Subcutaneous abdominal adipose tissue (tissue), 5 donors: Measurements from ENCODE around the gene SPOCD1.

Source experiments
- H3K27ac ChIP-seq: one replicate; pipeline ENCODE4 v1.7.0; 2013; ENCODE audit warnings: low read depth, mild to moderate bottlenecking, inconsistent platforms, low read length, moderate library complexity
- H3K27me3 ChIP-seq, 5 donors: one replicate each; pipeline ENCODE4 v1.7.0; 2013; ENCODE audit warnings: low read length in 5 of 5, inconsistent platforms in 1 of 5; ENCODE audit not compliant: control insufficient read depth in 5 of 5, insufficient read depth in 4 of 5
- H3K36me3 ChIP-seq, 5 donors: one replicate each; pipeline ENCODE4 v1.7.0; 2013; ENCODE audit warnings: low read length in 5 of 5; ENCODE audit not compliant: control insufficient read depth in 5 of 5, insufficient read depth in 5 of 5
- H3K4me1 ChIP-seq, 5 donors: one replicate each; pipeline ENCODE4 v1.7.0; 2013; ENCODE audit warnings: low read length in 5 of 5, mild to moderate bottlenecking in 3 of 5, moderate library complexity in 1 of 5; ENCODE audit not compliant: control insufficient read depth in 5 of 5, insufficient read depth in 5 of 5
- H3K4me3 ChIP-seq, 5 donors: one replicate each; pipeline ENCODE4 v1.7.0; 2013; ENCODE audit warnings: low read length in 5 of 5, low read depth in 1 of 5
- H3K9ac ChIP-seq, 5 donors: one replicate each; pipeline ENCODE4 v1.7.0; 2013; ENCODE audit warnings: low read length in 5 of 5, mild to moderate bottlenecking in 4 of 5, moderate library complexity in 3 of 5
- H3K9me3 ChIP-seq, 5 donors: one replicate each; pipeline ENCODE4 v1.7.0; 2013; ENCODE audit warnings: low read length in 5 of 5; ENCODE audit not compliant: control insufficient read depth in 5 of 5
- donor health status: healthy.
- donor health status: healthy.
- donor health status: healthy.
- donor health status: healthy.
- donor health status: healthy.

The SPOCD1 gene

DNA sequence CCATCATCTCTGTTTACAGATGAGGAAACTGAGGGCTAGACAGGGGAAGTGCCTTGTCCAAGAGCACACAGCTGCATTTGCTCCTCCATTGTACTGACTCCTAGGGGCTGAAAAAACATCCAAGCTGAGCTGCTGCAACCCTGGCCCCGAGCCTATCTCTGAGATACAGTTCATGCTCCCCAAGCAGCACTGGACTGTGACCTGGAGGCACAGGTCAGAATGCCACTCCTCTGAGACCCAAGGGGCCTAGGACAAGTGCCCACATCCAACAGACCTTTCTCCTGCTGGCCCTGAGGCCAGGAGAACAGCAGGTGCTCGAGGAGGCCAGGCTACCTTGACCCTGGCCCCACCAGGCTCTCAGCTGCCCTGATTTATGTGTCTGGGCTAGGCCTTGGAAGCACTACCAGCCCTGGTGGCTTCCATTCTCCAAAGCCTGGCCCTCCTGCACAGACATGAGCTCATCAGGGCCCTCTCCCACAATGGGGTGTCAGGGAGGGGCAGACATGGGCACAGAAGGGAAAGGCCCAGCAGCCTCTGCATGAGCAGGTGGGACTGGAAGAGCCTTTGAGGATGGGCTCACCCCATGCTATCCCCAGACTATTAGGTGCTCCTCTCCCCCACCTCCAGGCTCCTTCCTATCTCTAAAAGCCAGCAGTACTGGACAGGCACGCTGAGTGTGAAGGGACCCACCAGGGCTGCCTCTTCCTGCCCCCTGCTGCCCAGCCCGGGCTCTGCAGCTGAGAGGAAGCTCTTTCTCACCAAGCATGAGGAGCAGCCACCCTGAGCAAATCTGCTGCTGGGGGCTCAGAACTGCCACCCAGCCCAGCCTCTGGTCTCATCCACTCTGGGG lies 70.5 kb downstream of the SPOCD1 start:
- peaks cover 0 to 7% (median 0%) of the 10 kb centered on the region in 5 donors for H3K27me3 ChIP-seq
- peaks cover 0 to 6% (median 0%) of the 10 kb centered on the region in 5 donors for H3K4me1 ChIP-seq
- no peaks in the 10 kb centered on the region for H3K9me3 ChIP-seq
- H3K9ac ChIP-seq: no peak overlapping the region
- H3K27ac ChIP-seq: no peak overlapping the region
- H3K4me3 ChIP-seq: no peak overlapping the region
- H3K36me3 ChIP-seq: no peaks in the 10 kb centered on the region

DNA sequence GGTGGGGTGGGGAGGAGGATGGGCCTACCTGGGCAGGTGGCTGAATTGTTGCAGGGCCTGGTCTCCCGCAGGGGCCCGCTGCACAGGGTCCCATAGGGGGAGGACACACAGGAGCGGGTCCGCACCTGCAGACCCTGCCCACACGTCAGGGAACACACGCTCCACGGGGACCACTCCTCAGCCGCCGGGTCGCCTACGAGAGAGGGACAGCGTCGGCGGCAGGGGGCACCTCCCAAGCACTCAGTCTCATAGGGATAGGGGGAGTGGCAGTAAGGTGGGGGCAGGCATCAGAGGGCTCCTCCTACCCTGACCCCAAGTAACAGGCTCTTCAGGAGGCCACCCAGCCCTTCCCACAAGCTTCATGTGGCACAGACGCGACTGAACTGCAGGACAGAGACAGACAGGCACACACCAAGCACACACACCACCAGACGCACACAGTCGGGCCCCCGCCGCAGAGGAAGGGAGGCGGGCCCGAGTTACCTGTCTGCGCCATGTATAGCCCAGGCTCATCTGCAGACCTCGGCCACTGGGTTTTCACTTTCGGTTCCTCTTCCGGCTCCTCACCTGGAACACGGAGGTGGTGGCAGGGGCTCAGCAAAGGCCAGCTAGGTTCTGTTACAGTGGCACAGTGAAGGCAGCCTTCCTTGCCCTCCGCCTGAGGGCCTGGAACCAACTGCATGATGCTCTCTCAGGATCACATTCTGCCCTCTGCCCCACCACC lies 71.5 kb downstream of the SPOCD1 start:
- Histone ChIP-seq H3K27ac (no peak overlapping the region), H3K9ac (no peak overlapping the region), H3K9me3 (no peaks in the 10 kb centered on the region), H3K36me3 (no peaks in the 10 kb centered on the region), H3K27me3 (peaks cover 0 to 7% (median 0%) of the 10 kb centered on the region in 5 donors), H3K4me3 (no peak overlapping the region), H3K4me1 (peaks cover 0 to 4% (median 0%) of the 10 kb centered on the region in 5 donors)

DNA sequence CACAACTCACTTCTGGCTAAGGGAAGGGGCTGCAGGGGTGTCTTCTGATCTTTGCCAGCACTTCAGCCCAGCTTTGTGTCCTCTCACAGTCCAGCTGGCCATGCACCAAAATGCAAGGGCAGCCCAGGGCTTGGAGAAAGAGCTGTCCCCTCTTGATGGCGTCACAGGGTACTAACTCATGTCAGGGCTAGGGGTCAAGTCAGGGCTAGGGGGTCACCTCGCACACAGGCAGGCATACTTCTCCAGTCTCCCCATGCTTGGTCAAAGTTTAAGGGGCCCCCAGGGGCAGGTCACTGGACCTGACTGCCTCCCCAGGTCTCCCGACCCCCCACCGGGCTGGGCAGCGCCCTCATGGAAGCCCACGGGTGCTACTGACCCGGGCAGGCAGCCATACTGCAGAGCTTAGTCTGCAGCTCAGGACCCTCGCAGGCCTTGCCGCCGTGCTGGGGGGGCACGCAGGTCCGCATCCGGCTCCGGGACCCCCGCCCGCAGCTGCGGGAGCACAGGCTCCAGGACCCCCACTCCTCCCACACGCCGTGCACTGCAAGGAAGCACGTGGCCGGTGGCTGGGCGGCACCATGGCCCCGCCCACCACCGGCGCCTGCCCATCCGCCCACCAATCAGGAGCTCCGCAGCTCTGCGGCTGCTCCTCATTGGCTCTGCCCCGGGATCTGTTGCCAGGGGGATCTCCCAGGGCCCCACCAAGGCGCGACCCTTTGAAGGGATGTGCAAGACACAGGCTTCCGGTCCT lies 73.2 kb downstream of the SPOCD1 start:
- no peak overlapping the region for H3K27ac ChIP-seq

More for the DNA sequence above, 73.2 kb downstream of the SPOCD1 start:
- Histone ChIP-seq H3K9me3 (no peaks in the 10 kb centered on the region), H3K27me3 (peaks cover 0 to 6% (median 0%) of the 10 kb centered on the region in 5 donors), H3K4me1 (peaks cover 0 to 4% (median 0%) of the 10 kb centered on the region in 5 donors), H3K9ac (no peak overlapping the region), H3K4me3 (no peak overlapping the region), H3K36me3 (no peaks in the 10 kb centered on the region)
